Measurements from ENCODE around the gene BRS3.

The BRS3 gene

GRCh38 chrX:136495043-136495442, 7.3 kb downstream of the BRS3 start:
- no peak for DNase-seq (ENCODE audit: low read depth, low spot score)

DNA sequence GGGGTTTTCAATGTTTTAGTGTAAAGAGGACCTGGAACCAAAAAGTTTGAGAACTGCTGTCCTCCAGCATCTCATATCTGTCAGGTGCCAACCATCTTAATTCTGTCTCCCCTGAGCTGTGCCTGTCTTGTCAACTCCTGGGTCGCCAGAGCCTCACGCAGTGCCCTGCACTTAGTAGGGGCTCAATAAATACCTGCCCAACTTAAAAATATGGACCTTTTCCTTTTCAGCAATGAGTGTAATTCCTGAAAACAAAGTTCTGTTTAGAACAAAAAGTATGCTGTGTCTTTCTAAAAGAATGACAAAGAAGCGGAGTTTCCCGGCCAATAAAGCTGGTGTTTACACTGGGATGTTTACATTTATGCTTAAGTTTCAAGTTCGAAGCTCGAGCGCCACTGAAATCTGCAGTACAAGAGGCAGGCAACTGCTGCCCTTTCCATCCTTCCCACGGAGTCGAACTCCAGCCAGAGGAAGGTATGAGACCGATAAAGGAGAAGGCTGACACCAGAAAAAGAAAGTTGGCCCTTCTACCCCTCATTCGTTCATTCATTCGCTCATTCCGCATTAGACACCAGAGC, 8.5 kb downstream of the BRS3 start:
- no peak for DNase-seq (ENCODE audit: low read depth, low spot score)

DNA sequence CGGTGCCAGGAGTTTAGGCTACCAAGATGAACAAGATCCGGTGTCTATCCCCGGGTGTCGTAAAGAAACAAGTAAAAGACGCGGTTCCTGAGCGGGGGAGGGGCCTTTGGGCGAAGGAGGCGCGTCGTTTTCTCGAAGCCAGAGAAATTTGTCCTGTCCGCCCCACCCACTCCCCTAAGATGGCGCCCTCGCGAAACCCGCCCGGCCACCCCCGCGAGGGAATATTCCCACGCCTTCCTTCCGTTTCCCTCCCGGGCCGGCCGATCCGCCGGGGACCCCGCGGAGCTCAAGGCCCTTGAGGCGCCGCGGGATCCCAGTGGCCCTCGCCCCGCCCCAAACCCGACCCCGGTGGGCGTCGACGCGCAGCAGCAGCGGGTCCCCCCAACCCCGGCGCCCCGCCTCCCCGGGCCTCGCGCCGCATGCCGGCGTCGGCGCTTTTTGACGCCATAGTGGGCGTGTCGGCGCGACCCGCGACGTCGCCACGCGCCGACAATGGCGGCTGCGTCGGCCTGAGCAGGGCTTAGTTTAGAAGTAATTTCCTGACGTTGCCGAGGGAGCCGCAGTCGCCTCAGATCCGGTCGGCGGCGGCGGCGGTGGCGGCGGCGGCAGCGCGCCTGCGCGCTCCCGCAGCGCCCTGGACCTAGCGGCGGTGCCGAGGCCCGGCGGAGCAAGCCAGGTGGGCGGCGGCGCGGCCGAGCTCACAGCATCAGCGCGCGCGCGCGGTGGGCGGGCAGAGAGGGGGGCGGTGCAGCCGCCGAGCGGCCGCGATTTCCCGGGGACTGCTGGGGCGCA, 9.2 kb downstream of the BRS3 start:
- peak; percentile 55 for DNase-seq (ENCODE audit: low read depth, low spot score)

DNA sequence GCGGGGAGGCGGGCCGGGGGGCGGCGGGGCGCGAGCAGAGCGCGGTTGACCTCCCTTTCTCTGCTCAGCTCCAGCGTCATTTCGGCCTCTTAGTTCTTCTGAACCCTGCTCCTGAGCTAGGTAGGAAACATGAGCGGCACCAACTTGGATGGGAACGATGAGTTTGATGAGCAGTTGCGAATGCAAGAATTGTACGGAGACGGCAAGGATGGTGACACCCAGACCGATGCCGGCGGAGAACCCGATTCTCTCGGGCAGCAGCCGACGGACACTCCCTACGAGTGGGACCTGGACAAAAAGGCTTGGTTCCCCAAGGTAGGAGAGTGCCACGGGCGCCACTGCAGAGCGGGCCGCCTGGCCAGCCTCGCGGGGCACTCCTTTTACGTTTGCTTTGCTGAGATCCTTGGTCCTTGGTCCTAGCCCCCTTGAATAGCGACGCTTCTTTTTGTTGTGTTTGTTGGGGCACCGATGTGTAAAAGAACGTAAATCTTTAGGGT, 9.9 kb downstream of the BRS3 start, which contains the start of gene HTATSF1:
Gene HTATSF1, plus strand, starts transcription at position 37 of the 497 bp plus-strand sequence. Its CDS starts 93 bp downstream, at position 130.
- no peak for DNase-seq (ENCODE audit: low read depth, low spot score)

DNA sequence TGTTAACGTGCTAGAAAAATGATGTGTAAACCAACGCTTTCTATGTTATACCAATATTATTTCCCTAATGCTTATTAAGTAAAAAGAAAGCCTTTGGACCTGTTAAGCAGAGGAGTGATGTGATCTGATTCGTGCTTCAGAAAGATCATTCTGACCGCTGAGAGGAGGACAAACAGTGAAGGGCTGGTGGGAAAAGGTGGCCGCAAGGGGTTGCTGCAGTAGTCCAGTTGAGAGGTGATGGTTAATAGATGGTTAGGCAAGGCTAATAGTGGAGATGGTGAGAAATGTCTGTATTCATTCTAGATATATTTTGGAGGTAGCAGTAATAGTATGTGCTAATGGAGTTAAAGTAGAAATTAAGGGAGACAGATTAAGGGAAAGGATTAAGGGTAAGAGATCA, 31.3 kb downstream of the BRS3 start:
- DNase-seq (ENCODE audit: low read depth, low spot score): no peak

DNA sequence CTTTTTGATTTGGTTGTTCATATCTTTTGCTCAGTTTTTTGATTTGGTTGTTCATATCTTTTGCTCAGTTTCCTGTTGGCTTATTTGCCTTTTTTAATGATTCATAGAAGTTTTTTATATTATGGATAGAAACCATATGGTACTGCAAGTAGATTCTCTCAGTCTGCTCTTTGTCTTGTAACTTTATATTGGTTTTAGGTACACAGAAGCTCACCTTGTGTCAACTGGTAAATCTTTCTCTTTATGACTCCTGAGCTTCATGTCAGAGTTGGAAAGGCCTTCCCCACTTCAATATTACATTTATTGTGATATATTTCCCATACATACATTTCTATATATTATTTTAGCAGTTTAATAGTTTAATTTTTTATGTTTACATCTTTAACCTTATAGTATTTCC, 36.0 kb downstream of the BRS3 start:
- no peak for DNase-seq (ENCODE audit: low read depth, low spot score)

GRCh38 chrX:136525738-136526606, 38.2 kb downstream of the BRS3 start:
- peak; percentile 29 for DNase-seq (ENCODE audit: low read depth, low spot score)

DNA sequence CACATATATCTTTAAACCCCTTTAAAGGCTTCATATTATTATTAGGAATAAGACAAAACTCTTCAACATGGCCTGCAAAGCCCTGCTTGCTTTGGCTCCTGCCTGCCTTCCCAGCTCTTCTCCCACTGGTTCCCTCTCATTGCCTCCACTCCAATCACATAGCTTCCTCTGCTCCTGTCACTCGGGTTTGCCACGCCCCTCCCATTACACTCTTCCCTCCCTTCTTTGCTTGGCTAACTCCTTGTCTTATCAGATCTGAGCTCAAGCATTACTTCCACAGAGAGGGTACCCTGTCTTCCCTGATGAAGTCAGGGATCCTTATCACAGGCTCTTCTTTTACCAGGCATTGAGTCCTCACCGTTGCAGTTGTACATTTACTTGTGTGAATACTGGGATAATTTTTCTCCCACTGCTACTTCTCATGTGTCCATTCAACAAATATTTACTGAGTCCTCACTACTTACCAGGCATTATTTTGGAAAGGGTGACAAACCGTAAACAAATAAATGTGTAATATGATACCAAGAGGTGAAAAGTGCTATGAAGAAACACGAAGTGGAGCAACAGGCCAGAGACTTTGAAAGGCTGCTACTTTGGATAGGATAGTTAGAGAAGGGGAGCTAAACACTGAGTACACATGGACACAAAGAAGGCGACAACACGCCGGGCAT, 41.0 kb downstream of the BRS3 start:
- no peak for DNase-seq (ENCODE audit: low read depth, low spot score)

DNA sequence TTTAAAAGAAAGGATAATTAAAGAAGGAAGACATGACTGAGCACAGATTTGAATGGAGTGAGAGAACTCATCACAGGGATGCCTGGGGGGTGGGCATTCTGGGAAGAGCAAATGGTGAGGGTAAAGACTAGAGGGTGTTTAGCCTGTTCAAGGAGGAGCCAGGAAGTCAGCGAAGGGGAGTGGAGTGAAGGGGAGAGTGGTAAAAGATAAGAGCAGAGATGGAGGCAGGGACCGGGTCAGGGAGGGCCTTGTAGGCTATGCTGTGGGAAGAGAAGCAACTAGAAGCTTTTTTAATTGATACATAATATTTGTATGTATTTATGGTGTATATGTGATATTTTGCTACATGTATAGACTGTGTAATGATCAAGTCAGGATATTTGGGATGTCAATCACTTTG, 42.0 kb downstream of the BRS3 start:
- DNase-seq (ENCODE audit: low read depth, low spot score): no peak

- no peak for DNase-seq (ENCODE audit: low read depth, low spot score)
These were observed 44.2 kb downstream of the BRS3 start, which contains the start of gene VGLL1 for GRCh38 chrX:136531951-136532350. VGLL1 (plus strand) TSS chrX:136532215; CDS start chrX:136536021, 3,806 bp downstream.

GRCh38 chrX:136534131-136534530, 46.4 kb downstream of the BRS3 start:
- DNase-seq (ENCODE audit: low read depth, low spot score): no peak

- DNase-seq (ENCODE audit: low read depth, low spot score): no peak
These were observed 51.1 kb downstream of the BRS3 start for GRCh38 chrX:136538811-136539210.

DNA sequence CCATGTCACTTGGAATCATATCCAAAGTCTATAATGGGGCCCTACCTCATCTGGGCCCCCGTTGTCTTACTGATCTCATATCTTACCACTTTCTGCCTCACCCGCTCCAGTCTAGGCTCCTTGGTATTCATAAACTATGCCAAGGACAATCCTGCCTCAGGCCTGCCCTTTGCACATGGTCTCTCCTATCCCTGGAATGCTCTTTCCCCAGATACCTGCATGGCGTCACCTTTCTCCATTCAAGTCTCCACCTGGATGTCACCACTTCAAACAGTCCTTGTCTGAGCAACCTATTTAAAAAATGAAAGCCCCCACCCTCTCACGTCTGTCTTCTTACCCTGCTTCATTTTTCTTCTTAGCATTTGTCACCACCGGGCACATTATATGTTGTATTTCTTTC, 52.5 kb downstream of the BRS3 start:
- no peak for DNase-seq (ENCODE audit: low read depth, low spot score)

- no peak for DNase-seq (ENCODE audit: low read depth, low spot score)
These were observed 53.5 kb downstream of the BRS3 start for GRCh38 chrX:136541294-136541693.

- no peak for DNase-seq (ENCODE audit: low read depth, low spot score)
These were observed 54.5 kb downstream of the BRS3 start for GRCh38 chrX:136542281-136542680.

All from smooth muscle cell of the brain vasculature (primary cell).